ENCODE data around the gene STAT5B. TPM values are rescaled to one million over a fixed set of nuclear protein-coding genes. Genes with fewer than 3 reads are reported as not detected.
"Not testable (repeated sequence)": the region's sequence is repeated elsewhere in the genome, so short reads cannot be mapped to it uniquely, and the experiment has no call there.

STAT5B gene
- total RNA-seq, 1 experiment from 2014 or later = 42.9 TPM

- H3K36me3 Mint-ChIP-seq (ENCODE audit: insufficient read depth in 1 of 3, low read depth in 3 of 3) = peaks cover 50 to 82% (median 67%) of the 10 kb centered on the region in 3 experiments
- H4K20me1 ChIP-seq (ENCODE audit: control insufficient read depth, insufficient read depth, insufficient read length) = no peaks in the 10 kb centered on the region
- no peak overlapping the region; a peak in 1 of 5 replicates for H3K4me3 Mint-ChIP-seq
Observed at GRCh38 chr17:42321555-42321954, 45.4 kb upstream of the STAT5B start.

GRCh38 chr17:42317967-42318366 lies 41.8 kb upstream of the STAT5B start:
- not testable (repeated sequence) for H3K79me2 ChIP-seq (ENCODE audit: insufficient read depth, low read length); H3K9me3 Mint-ChIP-seq; H2BK12ac ChIP-seq (ENCODE audit: insufficient read length, low read depth, low read length); H2BK20ac ChIP-seq (ENCODE audit: low read depth, low read length, poor library complexity, severe bottlenecking); H3K23ac ChIP-seq (ENCODE audit: insufficient read length, low read depth, low read length); H4K91ac ChIP-seq (ENCODE audit: insufficient read length, low read depth, low read length); H3K23me2 ChIP-seq (ENCODE audit: insufficient read length, low read depth, low read length, poor library complexity, severe bottlenecking); H3K4ac ChIP-seq (ENCODE audit: low read depth, low read length); H3K9me3 ChIP-seq (ENCODE audit: control insufficient read depth, low read depth, low read length); H3T11ph ChIP-seq (ENCODE audit: low read length); H3K4me1 ChIP-seq (ENCODE audit: insufficient read depth, low read length); H3K4me2 ChIP-seq (ENCODE audit: insufficient read depth, insufficient read length, low read length); H3K79me1 ChIP-seq (ENCODE audit: insufficient read depth, low read depth, low read length, poor library complexity, severe bottlenecking); H4K5ac ChIP-seq (ENCODE audit: insufficient read length, low read depth, low read length); H2AFZ ChIP-seq (ENCODE audit: low read length); H2AK5ac ChIP-seq (ENCODE audit: insufficient read length, low read length); H2BK120ac ChIP-seq (ENCODE audit: low read depth, low read length, poor library complexity, severe bottlenecking); H4K20me1 ChIP-seq (ENCODE audit: control insufficient read depth, insufficient read depth, insufficient read length); DNase-seq; H2BK15ac ChIP-seq (ENCODE audit: low read depth, low read length); H3K27me3 Mint-ChIP-seq (ENCODE audit: low read depth); H3K14ac ChIP-seq (ENCODE audit: insufficient read depth, low read length); H3K27me3 ChIP-seq (ENCODE audit: insufficient read depth, low read length); H3K18ac ChIP-seq (ENCODE audit: insufficient read length, low read depth, low read length); H3K56ac ChIP-seq (ENCODE audit: insufficient read length, low read depth, low read length); H3K9ac ChIP-seq (ENCODE audit: extremely low read depth, insufficient read length, low read length); H4K8ac ChIP-seq (replicated peaks; ENCODE audit: insufficient read length, low read depth, low read length); H3K27ac Mint-ChIP-seq; H2BK5ac ChIP-seq (ENCODE audit: insufficient read length, low read length); H3K27ac ChIP-seq (ENCODE audit: insufficient read length, low read depth, low read length); H3K4me3 Mint-ChIP-seq
- Mint-ChIP-seq H3K4me1 (peaks cover 22 to 23% of the 10 kb centered on the region in 2 experiments), H3K36me3 (ENCODE audit: insufficient read depth in 1 of 3, low read depth in 3 of 3) (peaks cover 44 to 69% (median 58%) of the 10 kb centered on the region in 3 experiments)
- WGBS (ENCODE audit: extremely low coverage, insufficient read length, low lambda C conversion rate) = no CpG with 5 or more reads among the region's 6 CpGs

More at GRCh38 chr17:42321555-42321954, 45.4 kb upstream of the STAT5B start:
- Mint-ChIP-seq H3K4me1 (peaks cover 17% of the 10 kb centered on the region in 2 experiments), H3K27ac (peak overlapping the region in 2 of 3 experiments; percentile 1 to 62; a peak in 1 of 7 replicates), H3K27me3 (ENCODE audit: low read depth) (no peaks in the 10 kb centered on the region), H3K9me3 (no peaks in the 10 kb centered on the region)
- no peak overlapping the region for H3K9ac ChIP-seq (ENCODE audit: extremely low read depth, insufficient read length, low read length)
- no peak overlapping the region for H3T11ph ChIP-seq (ENCODE audit: low read length)
- H3K4me1 ChIP-seq (ENCODE audit: insufficient read depth, low read length) = no peaks in the 10 kb centered on the region
- H3K56ac ChIP-seq (ENCODE audit: insufficient read length, low read depth, low read length) = no peak overlapping the region
- H2AFZ ChIP-seq (ENCODE audit: low read length) = no peak overlapping the region
- H3K27ac ChIP-seq (ENCODE audit: insufficient read length, low read depth, low read length) = no peak overlapping the region
- H2BK120ac ChIP-seq (ENCODE audit: low read depth, low read length, poor library complexity, severe bottlenecking) = no peak overlapping the region
- no peak overlapping the region for H2BK20ac ChIP-seq (ENCODE audit: low read depth, low read length, poor library complexity, severe bottlenecking)
- no peaks in the 10 kb centered on the region for H3K79me2 ChIP-seq (ENCODE audit: insufficient read depth, low read length)
- H3K4me2 ChIP-seq (ENCODE audit: insufficient read depth, insufficient read length, low read length) = no peak overlapping the region
- no CpG with 5 or more reads among the region's 4 CpGs for WGBS (ENCODE audit: extremely low coverage, insufficient read length, low lambda C conversion rate)
- H3K23me2 ChIP-seq (ENCODE audit: insufficient read length, low read depth, low read length, poor library complexity, severe bottlenecking) = no peaks in the 10 kb centered on the region
- H2AK5ac ChIP-seq (ENCODE audit: insufficient read length, low read length) = no peak overlapping the region
- H4K5ac ChIP-seq (ENCODE audit: insufficient read length, low read depth, low read length) = no peak overlapping the region
- H3K23ac ChIP-seq (ENCODE audit: insufficient read length, low read depth, low read length) = no peak overlapping the region
- no peak overlapping the region for H4K8ac ChIP-seq (replicated peaks; ENCODE audit: insufficient read length, low read depth, low read length)
- H3K79me1 ChIP-seq (ENCODE audit: insufficient read depth, low read depth, low read length, poor library complexity, severe bottlenecking) = no peaks in the 10 kb centered on the region
- TF ChIP-seq CTCF (conservative IDR thresholded peaks at IDR 0.05) = no peak
- H2BK12ac ChIP-seq (ENCODE audit: insufficient read length, low read depth, low read length) = no peak overlapping the region
- H3K18ac ChIP-seq (ENCODE audit: insufficient read length, low read depth, low read length) = no peak overlapping the region
- no peak overlapping the region for H2BK15ac ChIP-seq (ENCODE audit: low read depth, low read length)
- H3K9me3 ChIP-seq (ENCODE audit: control insufficient read depth, low read depth, low read length) = no peaks in the 10 kb centered on the region
- H2BK5ac ChIP-seq (ENCODE audit: insufficient read length, low read length) = no peak overlapping the region
- no peak overlapping the region for H3K4ac ChIP-seq (ENCODE audit: low read depth, low read length)
- no peaks in the 10 kb centered on the region for H3K27me3 ChIP-seq (ENCODE audit: insufficient read depth, low read length)
- no peak overlapping the region for H3K14ac ChIP-seq (ENCODE audit: insufficient read depth, low read length)
- no peak overlapping the region for H4K91ac ChIP-seq (ENCODE audit: insufficient read length, low read depth, low read length)
- DNase-seq = no peak

Measured in H9 (cell line).